ENCODE results near the gene SMIM10L2A.
"Not testable (repeated sequence)": the region's sequence is repeated elsewhere in the genome, so short reads cannot be mapped to it uniquely, and the experiment has no call there.

SMIM10L2A gene

DNA sequence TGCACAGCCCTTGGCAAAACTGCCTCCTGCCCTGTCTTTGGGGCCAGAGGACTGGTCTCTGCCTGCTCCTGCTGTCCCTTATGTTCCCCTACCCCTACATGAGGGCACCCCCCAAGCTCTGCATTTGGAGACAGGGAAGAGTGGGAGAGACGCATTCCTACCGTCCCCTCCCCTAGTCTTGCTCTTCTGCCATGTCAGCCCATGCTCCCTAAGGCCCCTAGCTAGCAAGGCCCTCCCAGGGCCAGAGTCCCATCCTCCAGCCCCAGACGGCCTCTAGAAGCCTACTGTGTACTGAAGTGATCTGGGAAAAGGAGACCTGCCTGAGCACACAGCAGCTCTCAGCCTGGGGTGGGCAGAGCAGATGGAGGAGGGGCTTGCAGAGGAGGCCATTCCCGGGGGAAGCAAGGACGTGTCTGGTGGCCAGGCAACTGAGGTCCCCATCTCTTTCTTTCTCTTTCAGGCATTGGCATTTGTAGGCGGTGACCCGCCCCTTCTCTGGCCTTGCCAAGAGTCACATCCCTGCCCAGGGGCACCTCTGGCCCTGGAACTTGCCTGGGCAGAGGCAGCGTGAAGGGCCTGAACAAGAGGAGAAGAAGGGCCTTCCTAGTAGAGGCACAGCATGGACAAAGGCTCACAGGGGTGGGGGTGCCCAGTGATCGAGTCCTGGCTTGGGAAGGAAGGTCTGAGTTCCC, 1.6 kb downstream of the SMIM10L2A start:
- not testable (repeated sequence) for DNase-seq (ENCODE audit: low spot score)

DNA sequence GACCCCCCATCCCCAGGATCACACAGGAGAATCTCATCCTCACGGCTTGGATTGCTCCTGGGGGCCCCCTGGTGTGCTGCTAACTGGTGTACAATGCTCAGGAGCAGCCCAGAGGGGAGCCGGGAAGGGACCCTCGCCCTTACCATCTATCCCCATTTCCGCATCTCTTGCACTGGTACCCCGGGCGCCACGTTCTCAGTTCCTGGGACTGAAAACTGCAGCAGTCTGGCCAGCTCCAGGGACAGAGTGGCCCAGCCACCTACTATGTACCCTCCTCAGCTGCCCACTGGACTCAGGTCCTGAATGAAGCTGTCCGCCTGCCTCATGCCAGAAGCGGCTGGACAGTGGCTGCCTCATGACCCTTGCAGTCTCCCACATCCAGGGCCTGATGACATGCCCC, 2.7 kb downstream of the SMIM10L2A start:
- no peak for DNase-seq (ENCODE audit: low spot score)

DNA sequence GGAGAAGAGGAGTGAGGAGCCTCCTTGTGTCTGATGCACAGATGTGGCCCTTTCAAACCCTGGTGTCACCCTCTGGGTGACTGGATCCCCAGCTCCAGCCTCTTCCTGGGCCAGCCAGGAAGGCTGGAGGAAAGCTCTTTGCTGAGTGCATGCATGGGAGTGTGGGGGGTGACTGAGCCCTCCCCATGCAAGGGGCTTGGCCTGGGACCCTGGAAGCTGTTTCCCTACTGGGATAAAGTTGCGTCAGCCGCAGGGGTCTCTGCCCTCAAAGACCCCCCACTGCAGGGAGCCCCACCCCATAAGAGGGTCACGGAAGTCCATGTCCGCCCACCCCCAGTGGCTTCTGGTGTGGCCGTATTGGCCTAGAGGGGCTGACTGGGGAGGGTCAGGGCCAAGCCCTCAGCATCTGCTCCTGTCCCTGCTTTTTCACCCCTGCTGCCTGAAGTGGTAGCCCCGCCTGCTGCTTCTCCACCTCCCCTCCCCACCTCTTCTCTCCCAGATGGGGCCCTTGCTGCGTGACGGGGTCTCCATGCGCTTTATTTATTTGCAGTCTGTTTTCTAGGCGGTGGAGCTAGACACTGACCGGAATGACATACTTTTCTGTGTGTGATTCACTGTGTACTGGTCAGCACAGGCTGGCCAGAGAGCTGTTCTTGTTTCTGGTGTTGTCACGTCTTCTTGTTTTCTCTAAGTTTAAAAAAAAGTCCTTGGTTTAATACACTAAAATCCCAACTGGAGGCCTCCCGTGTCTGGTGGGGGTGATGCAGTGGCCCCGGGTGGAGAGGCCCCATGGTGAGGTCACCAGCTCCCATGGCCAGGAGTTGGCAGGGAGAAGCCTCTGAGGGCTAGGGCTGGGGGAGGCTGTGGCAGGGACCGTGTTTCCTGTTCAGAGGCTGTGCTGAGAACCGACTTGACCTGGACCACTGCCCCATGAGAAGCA, 3.6 kb downstream of the SMIM10L2A start:
- no peak for DNase-seq (ENCODE audit: low spot score)

DNA sequence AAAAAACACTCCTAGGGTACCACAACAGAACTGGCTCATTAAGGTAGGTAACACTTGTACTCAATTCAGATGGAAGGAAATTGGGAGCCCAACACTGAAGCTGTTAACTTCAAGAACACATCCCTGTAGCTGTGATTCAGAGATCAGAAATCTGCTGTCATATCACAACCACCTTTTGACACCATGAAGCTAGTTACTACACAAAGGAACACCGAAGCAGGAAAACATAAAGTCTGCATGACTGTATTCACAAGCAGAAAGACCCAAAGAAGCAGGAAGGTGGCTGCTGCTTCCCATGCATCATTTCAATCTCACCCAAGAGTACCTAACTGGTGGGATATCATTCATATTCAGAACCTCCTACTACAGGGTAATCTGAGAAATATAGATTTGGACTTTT, 7.7 kb downstream of the SMIM10L2A start:
- no peak for DNase-seq (ENCODE audit: low spot score)

DNA sequence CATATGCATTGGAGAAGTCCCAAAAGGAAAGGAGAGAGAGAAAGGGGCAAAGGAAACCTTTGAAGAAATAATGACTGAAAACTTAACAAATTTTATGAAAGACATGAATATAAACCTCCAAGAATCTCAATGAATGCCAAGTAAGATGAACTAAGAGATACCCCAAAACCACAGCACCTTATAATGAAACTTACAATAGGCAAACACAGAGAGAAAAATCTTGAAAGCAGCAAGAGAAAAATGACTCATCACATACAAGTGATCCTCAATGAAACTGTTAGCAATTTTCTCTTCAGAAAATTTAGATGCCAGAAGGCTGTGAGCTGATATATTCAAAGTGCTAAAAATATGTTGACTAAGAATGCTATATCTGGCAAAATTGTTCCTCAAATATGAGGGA, 10.1 kb downstream of the SMIM10L2A start:
- no peak for DNase-seq (ENCODE audit: low spot score)

DNA sequence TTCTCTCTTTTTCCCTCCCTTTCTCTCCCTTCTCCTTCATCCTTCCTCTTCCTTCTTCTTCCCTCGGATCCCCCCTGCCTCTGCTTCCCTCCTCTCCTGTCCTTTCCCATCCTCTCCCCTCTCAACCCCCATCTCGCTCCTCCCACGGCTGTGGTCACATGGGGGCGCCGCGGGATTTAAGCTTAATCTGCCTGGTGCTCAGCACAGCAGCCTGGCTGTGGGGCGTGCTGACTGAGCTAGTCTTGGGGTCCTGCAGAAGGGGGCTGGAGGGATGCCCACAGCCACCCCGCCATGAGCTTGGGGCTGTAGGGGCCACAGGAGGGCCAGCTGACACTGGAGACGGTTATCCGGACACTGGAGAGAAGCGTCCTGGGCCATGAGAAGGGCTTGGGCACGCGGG, 10.7 kb downstream of the SMIM10L2A start:
- no peak for DNase-seq (ENCODE audit: low spot score)

DNA sequence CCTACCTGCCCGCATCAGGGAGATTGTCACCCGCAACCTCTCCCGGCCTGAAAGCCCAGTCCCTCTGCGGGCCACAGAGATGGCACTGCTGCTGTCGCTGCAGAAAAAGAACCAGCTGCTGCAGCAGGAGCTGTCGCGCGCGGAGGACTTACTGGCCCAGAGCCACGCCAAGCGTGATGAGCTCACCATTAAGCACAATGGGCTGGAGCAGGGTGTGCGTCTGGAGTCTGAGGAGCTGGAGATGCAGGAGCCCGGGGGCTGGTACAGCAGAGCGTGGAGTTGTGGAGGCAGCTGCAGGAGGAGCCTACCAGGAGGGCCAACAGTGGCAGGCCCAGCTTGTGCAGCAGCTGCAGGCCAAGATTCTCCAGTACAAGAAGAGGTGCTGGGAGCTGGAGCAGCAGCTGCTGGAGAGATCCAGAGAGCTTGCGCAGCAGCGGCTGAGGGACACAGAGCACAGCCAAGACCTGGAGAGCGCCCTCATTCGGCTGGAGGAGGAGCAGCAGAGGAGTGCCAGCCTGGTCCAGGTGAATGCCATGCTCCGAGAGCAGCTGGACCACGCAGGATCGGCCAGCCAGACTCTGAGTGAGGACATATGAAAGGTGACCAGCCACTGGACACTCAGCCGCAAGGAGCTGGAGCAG, 11.3 kb downstream of the SMIM10L2A start:
- DNase-seq (ENCODE audit: low spot score), result no peak

DNA sequence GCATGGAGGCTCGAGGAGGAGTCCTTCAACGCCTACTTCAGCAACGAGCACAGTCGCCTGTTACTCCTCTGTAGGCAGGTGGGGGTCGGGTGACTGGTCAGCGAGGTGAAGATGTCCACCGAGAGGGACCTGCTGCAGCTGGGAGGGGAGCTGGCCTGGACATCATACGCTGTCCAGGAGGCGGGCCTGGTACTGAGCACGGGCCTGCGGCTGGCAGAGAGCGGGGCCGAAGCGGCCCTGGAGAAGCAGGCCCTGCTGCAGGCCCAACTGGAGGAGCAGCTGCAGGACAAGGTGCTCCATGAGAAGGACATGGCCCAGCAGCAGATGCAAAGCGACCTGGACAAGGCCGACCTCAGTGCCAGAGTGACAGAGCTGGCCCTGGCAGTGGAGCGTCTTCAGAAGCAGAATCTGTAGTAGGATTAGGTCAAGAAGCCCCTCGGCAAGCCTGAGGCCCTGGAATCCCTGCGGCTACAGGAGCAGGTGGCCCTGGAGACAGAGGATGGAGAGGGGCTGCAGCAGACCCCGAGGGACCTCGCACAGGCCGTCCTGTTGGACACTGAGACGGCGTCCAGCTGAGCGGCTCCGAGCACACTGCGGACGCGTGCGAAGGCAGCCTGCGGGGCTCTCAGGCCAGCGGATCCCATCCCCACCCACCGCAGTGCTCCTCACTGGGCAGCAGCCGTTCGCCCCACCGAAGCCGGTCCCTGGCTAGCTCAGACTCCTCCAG, 11.9 kb downstream of the SMIM10L2A start:
- no peak for DNase-seq (ENCODE audit: low spot score)

DNA sequence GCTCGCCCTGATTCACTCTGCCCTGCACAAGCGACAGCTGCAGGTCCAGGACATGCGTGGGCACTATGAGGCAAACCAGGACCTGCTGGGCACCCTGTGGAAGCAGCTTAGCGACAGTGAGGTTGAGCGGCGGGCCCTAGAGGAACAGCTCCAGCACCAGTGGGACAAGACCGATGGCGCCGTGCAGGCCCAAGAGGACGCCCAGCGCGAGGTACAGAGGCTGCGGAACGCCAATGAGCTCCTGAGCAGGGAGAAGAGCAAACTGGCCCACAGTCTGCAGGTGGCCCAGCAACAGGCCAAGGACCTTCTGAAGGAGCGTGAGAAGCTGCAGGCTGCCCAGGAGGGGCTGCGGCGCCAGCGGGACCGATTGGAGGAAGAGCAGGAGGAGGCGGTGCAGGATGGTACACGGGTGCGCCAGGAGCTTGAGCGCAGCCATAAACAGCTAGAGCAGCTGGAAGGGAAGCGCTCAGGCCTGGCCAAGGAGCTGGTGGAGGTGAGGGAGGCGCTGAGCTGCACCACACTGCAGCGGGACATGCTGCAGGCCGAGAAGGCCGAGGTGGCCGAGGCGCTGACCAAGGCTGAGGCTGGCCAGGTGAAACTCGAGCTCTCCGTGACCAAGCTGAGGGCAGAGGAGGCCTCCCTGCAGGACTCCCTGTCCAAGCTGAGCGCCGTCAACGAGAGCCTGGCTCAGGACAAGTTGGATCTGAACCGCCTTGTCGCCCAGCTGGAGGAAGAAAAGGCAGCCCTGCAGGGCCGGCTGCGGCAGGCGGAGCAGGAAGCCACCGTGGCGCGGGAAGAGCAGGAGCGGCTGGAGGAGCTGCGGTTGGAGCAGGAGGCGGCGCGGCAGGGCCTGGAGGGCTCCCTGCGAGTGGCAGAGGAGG, 12.8 kb downstream of the SMIM10L2A start:
- no peak for DNase-seq (ENCODE audit: low spot score)

DNA sequence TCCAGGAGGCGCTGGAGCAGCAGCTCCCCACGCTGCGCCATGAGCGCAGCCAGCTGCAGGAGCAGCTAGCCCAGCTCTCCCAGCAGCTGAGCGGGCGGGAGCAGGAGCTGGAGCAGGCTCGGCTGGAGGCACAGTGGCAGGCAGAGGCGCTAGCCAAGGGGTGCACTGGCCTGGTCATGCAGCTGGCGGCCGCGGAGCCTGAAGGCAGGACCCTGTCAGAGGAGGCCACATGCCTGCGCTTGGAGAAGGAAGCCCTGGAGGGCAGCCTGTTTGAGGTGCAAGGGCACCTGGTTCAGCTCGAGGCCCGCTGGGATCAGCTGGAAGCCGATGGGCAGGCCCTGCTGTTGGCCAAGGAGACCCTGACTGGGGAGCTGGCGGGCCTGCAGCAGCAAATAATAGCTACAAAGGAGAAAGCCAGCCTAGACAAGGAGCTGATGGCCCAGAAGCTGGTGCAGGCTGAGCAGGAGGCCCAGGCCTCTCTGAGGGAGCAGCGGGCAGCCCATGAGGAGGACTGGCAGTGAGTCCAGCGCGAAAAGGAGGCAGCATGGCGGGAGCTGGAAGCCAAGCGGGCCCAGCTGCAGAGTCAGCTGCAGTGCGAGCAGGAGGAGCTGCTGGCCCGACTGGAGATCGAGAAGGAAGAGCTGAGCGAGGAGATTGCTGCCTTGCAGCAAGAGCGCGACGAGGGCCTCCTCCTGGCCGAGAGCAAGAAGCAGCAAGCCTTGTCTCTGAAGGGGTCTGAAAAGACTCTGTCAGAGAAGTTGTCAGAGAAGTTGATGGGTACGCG, 13.6 kb downstream of the SMIM10L2A start:
- no peak for DNase-seq (ENCODE audit: low spot score)

DNA sequence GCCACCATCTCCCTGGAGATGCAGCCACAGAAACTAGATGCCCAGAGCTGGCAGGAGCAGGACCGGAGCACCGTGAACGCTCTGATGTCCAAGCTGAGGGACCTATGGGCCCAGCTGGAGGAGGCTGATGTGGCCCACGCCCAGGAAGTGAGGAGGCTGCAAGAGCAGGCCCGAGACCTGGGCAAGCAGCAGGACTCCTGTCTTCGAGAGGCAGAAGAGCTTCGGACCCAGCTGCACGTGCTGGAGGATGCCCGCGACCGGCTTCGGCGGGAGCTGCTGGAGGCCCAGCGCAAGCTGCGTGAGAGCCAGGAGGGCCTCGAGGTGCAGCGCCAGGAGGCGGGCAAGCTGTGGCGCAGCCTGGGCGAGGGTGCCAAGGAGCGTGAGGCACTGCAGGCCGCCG, 14.2 kb downstream of the SMIM10L2A start:
- no peak for DNase-seq (ENCODE audit: low spot score)

DNA sequence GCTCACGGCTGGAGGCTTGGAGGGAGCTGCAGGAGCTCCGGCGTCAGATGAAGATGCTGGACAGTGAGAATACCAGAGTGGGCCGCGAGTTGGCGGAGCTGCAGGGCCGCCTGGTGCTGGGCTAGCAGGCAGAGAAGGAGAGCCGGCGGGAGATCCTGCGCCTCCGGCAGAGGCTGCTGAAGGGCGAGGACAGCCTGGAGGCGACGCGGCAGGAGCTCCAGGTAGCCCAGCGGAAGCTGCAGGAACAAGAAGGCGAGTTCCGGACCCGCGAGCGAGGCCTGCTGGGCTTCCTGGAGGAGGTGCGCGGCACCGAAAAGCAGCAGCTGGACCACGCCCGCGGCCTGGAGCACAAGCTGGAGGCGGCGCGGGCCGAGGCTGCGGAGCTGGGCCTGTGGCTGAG, 14.7 kb downstream of the SMIM10L2A start:
- DNase-seq (ENCODE audit: low spot score), result no peak

DNA sequence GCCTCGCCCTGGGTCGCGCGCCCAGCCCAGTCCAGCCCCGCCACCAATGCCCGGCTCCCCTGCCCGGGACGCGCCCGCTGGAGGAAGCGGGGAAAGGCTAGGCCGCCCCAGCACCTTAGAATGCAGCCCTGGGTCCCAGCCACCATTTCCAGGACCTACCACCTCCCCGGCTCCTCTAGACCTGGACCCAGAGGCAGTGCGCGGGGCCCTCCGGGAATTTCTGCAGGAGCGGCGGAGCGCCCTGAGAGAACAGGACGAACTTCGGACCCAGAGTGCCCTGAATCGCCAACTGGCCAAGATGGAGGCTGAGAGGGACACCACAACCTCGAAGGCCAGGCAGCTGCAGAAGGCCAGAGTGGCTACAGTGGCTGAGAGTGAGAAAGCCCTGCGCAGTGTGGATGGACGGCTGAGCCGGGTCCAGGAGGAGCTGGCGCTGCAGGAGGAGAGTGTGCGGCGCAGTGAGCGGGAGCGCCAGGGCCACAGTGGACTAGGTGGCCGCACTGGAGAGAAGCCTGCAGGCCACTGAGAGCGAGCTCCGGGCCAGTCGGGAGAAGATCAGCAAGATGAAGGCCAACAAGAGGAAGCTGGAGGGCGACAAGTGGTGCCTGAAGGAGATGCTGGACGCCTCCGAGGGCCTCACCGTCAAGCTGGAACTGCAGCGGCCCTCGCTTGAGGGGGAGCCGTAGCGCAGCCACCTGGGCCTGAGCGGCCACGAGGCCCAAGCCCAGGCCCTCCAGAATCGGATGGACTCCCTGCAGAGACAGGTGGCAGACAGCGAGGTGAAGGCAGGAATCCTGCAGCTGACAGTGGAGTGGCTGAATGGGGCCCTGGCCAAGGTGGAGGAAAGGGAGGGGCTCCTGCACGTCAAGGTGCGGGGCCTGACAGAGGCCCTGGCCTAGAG, 15.5 kb downstream of the SMIM10L2A start:
- DNase-seq (ENCODE audit: low spot score), result no peak

DNA sequence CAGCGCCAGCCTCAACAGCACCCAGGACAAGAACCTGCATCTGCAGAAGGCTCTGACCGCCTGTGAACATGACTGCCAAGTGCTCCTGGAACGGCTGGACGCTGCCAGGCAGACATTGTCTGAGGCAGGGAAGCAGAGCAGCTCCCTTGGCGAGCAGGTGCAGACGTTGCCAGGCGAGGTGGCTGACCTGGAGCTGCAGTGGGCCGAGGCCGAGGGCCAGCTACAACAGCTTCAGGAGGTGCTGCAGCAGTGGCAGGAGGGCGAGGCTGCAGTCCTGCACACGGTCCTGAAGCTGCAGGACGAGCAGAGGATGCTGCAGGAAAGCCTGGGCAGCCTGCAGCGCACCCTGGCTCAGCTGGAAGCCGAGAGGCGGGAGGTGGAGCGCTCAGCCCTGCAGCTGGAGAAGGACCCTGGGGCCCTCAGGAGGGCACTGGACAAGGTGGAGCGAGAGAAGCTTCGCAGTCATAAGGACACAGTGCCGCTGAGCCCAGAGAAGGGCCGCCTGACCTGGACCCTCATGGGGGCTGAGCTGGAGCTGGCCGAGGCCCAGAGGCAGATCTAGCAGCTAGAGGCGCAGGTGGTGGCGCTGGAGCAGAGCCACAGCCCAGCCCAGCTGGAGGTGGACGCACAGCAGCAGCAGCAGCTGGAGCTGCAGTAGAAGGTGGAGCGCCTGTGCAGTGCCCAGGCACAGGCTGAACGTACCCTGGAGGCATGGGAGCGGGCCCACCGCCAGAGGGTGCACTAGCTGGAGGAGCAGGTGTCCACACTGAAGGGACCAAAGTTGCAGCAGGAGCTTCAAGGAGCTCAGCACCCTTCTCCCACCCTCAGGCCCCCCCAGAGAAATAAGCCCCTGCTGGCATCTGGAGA, 16.4 kb downstream of the SMIM10L2A start:
- peak; percentile 44 for DNase-seq (ENCODE audit: low spot score)

DNA sequence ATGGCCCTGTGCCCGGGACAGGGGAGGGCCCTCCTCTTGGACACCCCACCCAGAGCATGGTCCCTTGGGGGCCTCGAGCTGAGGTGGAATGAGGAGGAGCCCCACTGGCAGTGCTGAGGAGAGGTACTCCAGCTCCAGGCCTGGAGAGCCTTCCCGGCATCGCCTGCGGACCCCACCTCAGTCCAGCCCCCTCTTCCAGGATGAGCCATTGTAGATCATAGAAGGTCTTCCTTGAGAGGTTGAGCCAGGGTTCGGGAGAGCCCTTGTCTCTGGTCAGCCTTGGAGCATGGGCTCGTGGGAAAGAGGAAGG, 16.9 kb downstream of the SMIM10L2A start:
- DNase-seq (ENCODE audit: low spot score), result no peak

DNA sequence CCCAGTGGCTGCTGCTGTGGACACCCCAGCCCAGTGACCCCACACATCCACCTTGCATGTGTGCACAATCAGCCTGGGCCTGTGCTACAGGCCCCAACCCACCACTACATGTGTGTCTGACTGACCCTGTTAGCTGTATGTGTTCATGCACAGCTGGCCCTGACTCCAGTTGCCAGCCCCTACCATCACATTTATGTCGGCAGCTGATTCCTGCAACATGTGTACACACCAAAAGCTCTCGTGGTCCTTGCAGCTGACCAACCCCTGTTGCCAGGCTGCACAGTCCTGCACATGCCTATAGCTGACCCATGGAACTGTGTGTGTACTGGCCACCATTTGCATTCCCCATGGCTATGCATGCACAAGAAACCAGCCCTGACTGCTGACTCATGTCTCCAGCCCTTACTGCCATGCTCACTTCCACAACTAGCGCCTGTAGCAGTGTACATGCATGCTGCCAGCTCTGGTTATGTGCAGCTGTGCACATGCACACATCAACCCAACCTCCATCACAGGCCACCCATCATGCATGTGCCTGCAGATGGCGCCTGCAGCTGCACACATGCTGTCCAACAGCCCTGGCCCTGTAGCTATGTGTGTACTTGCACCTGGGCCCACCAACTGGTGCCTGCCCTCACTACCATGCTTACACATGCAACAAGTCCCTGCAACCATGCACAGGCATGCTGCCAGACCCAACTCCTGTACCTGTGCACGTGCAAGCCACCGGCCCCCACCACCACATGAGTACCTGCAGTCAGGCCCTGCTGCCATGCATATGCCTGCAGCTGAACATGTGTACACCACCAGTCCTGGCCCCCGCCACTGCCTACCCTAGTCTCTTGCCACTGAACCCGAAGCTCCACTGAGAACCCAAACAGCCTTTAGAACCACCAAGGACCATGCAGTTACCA, 28.1 kb downstream of the SMIM10L2A start:
- no peak for DNase-seq (ENCODE audit: low spot score)

DNA sequence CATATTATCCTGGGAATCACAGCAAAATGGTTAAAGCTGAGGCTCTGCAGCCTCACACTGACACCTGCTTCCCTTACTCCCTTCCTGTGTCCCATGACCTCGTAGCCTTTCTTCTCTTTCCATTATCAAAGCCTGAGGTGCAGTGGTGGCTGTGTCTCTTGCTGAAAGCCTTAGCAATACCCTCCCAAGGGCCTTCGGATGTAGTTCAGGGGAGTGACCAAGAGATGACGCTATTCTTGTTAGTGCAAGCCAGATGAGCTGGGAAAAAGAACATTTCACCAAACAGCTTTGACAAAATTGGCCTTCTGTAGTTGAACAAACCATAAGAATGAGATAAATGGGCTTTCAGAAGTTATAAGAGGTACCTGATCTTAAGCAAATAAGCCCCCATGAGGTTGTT, 31.6 kb downstream of the SMIM10L2A start:
- DNase-seq (ENCODE audit: low spot score), result no peak
